HG03196 (cell line): Measurements from ENCODE around the gene CASP2.

Source experiments
- ATAC-seq: cut with Tn5 transposase; IDR thresholded peaks from one replicate; pipeline ENCODE4 v1.9.1; 2021; ENCODE audit not compliant: unreplicated experiment

CASP2 gene

DNA sequence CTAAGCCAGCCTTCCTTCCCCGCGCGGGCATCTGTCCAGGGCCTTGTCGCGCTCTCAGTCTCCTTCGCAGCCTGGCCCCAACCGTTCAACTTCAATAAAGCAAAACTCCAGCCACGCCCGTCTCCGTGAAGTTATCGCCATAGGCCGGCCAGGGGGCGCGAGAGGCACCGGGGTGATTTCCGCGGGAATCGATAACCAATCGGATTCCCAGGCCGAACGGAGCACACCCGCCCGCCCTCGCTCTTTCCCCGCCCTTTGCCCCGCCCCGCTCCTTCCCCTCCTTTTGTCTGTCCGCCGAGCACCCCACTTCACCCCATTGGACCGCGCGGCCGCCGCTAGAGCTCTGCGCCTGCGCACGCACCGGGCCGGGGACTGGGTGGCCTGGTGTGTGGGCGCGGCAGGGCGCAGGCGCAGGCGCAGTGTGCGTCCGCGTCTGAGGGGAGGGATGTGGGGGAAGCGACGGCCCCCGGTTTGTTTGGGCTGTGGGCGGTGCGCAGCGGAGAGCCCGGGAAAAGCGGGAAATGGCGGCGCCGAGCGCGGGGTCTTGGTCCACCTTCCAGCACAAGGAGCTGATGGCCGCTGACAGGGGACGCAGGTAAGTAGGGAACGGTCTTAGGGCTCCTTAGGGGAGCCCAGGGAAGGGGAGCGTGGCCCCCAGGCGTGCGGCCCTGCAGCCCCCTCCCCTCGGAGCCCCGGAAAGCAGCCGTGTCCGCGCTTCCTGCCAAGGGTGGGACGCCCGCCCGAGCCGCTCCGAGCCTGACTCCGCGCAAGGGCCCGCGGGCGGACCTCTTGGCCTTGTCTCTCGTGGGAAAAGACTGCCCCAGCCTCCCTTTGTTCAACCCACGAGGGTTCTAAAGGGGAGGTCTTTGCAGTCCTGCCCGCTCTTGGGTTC is at the start of gene CASP2:
CASP2 (plus strand) TSS at position 417 of the 892 bp plus-strand sequence; CDS start at position 522, 105 bp downstream.
- peak; percentile 91 for ATAC-seq

DNA sequence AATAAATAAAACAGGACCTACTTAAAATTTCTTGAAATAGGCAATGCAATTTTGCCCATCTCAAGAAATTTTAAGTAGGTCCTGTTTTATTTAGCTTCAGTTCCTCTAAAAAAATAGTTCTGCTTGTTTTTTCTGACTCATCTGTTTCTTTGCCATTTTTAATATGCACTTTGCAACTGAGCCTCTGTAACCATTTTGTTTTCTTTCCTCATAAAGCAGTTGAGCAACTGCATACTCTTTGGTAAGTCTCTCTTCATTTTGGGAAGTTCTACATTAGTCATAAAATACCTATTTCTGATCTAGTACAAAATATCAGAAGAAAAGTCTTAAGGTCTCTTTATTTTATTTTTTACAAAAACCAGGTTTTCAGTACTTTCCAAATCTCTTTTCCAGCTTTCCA is 48.3 kb upstream of the CASP2 start:
- ATAC-seq, result no peak

DNA sequence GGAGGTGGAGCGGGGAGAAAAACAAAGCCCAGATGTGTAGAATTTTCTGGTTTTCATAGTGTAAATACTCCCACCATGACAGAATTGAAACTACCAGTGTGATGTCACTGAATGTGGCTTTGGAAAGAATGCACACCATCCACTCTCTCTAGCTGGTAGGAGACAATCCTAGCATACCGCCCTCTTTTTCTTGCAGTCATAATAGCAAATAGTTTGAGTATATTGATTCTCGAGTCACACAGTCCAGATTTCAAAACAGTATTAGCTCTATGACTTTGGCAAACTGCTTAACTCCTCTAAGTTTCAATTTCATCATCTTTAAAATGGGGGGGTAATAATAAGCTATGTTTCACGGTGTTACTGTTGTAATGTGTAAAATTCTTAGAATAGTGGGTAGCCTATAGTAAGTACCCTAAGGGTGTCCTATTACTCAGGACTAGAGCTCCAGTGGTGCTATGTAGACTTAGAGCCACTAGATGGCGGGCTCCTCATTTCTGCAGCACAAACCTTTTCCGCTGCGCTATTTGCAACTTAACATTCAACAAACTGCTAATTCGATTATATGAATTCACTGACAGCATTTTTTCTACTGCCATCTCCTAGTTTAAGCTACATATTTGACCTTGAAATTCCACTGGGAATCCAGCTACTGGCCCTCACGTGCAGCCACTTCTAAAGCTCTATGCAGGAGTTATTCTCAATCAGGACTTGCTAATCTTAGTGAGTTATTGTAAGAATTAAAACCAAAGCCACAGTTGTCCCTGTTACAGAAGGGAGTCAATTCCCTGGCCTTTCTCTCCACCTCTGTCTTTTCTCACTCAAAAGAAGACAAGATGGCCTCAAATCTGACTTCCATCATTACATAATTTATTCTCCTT is 47.6 kb upstream of the CASP2 start:
- peak; percentile 81 for ATAC-seq

DNA sequence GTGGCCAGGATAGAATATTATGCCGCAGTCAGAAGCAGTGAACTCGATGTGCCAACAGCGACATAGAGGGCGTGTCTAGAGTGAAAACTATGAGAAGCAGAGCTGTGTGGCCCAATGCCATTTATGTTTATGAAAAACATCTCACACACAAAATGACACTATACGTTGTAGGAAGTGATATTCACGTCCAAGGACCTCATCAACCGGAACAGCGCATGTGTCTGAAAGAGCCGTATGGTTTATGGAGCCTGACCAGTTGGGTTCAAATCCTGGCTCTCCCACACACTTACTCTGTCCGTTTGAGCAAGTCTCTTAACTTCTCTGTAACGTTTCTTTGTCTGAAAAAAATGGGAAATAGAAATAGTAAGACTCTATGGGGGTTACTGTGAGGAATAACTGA is 45.8 kb upstream of the CASP2 start:
- ATAC-seq, result no peak

DNA sequence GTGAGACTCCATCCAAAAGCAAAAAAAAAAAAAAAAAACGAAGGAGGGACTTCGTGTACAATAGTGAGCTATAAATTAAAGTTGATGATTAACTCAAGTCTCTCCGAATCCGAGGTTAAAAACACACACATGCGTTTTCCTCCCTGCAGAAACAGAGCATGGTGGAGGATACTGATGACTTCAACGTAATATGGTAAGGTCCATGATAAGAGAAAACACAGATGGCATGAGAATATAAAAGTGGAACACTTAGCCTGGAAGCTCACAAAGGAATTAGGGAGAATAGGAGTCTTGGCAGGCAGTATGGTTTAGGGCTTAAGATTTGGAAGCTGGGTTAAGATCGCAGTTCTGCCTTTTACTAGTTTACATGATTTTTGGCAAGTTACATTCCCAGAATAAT is 45.0 kb upstream of the CASP2 start:
- no peak for ATAC-seq

GRCh38 chr7:143243614-143244013 is 44.5 kb upstream of the CASP2 start:
- no peak for ATAC-seq

DNA sequence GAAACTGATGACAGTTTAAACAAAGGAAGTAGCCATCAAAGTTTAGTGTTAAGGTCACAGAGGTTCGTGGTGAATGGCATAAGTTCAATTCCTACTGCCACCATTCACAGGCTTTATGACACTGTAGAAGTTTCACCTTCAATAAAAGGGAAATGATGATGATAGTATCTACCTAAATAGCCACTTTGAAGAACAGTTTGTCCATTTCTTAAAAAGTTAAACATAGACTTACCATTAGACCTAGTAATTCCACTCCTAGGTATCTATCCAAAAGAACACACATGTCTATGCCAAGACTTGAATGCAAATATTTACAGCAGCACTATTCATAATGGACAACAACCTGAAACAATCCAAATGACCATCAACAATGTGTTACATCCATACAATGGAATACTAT is 43.8 kb upstream of the CASP2 start:
- ATAC-seq, result no peak

GRCh38 chr7:143245123-143245522 is 43.0 kb upstream of the CASP2 start:
- ATAC-seq, result no peak

DNA sequence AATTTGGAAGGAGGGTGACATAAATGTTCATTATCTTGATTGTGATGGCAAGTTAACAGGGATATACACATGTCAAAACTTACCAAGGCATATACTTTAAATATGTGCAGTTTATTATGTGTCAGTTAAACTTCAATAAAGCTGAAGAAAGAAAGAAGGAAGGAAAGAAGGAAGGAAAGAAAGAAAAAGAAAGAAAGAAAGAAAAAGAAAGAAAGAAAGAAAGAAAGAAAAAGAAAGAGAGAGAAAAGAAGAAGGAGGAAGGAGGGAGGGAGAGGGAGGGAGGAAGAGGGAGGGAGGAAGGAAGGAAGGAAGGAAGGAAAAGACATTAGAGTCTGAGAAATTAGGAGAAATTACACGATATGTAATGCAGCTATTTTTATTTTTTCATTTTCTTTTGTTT is 40.8 kb upstream of the CASP2 start:
- no peak for ATAC-seq

DNA sequence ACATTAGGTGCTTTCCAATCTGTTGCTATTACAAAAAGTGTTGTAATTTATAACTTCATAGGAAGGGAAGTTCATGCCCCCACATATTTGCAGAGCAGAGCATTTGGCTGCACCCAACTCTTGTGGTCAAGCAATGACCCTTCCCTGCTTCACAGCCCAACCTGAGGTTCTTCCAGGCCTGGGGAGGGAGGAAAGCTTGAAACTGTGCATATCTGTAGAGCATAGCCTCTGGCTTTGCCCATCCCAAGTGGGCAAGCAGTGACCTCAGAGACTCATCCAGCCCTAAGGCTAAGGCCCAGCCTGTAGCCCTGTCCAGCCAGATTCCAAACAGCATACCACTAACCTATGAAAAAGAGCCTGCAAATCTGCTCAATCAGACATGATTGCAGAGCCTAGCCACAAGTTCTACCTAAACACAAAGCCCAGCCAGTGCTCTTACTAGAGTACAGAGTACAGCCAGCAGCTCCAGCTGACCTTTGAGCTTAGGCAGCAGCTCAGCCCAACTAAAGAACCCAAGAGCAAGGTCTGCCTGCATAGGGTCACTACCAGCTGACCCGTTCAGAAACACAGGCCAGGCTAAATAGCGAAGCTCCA is 39.3 kb upstream of the CASP2 start:
- no peak for ATAC-seq

DNA sequence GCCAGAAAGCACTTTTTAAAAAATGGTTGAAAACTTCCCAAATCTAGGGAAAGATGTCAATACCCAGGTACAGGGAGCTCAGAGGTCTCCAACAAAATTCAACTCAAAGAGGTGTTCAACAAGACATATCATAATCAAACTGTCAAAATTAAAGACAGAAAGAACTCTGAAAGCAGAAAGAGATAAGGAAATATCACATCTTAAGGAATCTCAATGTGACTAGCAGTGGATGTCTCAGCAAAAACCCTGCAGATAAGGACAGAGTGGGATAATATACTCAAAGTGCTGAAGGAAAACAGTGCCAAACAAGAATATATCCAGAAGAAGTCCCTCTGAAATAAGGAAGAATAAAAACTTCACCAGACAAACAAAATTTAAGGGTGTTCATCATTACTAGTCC is 38.0 kb upstream of the CASP2 start:
- ATAC-seq, result no peak

DNA sequence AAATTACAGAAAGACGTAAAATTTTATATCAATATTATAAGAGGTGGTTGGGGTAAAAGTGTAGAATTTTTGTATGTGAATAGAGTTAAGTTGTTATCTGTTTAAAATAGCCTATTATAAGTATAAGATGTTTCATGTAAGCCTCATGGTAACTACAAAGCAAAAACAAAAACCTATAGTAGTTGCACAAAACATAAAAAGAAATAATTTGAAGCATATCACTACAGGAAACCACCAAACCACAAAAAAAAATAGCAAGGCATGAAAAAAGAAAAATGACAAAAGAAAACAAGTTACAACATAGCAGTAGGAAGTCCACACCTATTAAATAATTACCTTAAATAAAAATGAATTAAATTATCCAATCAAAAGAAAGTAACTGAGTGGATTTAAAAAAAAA is 37.3 kb upstream of the CASP2 start:
- ATAC-seq, result no peak

DNA sequence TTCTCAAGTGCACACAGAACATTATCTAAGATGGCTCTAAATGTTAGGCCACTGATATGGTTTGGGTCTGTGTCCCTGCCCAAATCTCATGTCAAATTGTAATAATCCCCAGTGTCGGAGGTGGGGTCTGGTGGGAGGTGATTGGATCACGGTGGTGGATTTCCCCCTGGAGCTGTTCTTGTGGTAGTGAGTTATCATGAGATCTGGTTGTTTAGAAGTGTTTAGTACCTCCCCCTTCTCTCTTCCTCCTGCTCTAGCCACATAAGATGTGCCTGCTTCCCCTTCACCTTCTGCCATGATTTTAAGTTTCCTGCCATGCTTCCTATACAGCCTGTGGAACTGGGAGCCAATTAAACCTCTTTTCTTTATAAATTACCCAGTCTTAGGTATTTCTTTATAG is 36.1 kb upstream of the CASP2 start:
- no peak for ATAC-seq

DNA sequence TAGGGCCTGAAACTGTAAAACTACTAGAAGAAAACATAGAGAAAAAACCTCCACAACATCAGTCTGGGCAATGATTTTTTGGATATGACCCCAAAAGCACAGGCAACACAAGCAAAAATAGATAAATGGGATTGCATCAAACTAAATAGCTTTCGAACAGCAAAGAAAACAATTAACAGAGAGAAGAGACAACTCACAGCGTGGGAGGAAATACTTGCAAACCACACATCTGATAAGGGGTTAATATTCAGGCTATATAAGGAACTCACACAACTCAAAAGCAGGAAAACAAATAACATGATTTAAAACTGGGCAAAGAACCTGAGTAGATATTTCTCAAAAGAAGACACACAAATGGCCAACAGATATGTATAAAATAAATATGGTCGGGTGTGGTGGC is 32.6 kb upstream of the CASP2 start:
- ATAC-seq, result no peak

DNA sequence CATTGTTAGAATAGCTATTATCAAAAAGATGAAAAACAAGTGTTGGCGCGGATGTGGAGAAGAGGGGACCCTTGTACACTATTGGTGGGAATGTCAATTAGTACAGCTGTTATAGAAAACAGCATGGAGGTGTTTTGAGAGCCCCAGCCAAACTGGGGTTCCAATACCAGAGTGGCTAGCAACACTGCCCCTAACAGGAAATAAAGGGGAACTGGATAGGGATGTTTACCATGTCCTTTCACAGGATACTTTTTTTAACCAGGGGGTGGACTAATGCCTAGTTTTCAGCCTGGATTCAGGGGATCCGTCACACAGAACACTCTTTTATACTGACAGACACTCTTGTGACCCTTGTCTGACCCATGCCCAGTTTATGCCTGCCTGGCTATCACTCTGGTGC is 31.8 kb upstream of the CASP2 start:
- ATAC-seq, result no peak

DNA sequence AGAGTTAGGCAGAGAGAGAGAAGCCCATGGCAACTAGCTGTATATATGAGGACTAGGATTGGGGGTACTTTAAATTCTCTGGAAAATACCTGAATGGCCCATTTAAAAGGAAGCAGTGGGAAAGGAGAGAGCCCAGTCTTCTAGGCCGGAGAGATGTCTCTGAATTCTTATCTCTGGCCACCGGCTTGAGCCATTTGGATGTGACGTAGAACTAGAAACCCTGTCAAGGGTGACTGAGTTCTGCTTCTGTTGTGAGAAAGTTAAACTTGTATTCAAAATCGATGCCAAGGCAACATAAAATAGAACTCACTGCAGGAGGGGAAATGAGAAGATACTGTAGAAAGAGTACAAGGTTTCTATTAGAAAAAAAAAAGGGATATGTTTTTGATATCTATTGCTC is 31.2 kb upstream of the CASP2 start:
- peak; percentile 70 for ATAC-seq

DNA sequence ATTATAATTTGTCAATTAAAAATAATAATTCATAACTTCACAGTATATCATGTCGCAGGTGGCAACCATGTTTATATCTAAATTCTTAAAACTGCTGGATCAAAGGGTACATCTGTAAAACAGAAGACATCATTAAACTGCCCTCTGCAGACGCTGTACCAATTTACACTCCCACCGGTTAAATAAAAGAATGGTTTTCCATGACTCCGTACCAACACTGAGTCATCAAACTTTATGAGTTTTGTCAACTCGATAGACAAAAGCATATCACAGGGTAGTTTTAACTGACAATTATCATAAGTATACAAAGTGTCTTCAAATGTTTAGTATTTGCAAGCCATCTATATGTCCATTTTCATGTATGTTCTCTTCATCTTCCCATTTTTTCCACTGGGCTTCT is 30.6 kb upstream of the CASP2 start:
- ATAC-seq, result no peak

- ATAC-seq, result no peak
These were observed 29.3 kb upstream of the CASP2 start for GRCh38 chr7:143258831-143259230.

DNA sequence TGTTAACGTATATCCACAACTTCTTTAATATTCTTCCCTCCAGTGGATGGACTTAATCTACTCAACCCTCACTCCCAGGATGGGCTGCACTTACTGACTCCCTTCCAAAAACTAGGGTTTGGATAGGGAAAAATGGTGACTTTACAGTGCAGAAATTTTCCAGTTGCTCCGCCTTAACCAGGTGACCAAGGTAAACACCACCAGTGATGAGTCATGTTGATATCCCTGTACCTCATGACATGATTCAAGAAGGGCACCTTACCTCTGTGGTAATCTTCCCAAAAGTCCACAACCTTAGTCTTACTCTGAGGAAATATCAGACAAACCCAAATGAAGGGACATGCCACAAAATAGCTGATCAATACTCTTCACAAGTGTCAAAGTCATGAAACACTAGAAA is 28.4 kb upstream of the CASP2 start:
- ATAC-seq, result no peak

DNA sequence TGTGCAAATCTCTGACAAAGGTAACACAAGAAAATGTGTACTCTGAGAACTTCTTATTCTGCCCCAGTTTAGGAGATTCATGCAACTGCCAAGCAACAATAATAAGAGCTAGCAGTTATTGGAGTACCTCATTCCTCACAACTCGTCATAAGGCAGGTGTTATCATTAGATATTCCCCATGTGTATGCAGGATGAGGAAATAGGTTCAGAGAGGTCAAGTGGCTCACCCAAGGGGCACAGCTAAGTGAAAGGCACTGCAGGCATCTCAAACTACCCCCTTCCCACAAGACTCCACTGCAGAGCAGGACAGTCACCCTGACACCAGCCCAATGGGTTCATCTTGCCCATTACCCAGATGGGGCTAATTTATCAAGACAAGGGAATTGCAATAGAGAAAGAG is 26.2 kb upstream of the CASP2 start:
- ATAC-seq, result no peak

DNA sequence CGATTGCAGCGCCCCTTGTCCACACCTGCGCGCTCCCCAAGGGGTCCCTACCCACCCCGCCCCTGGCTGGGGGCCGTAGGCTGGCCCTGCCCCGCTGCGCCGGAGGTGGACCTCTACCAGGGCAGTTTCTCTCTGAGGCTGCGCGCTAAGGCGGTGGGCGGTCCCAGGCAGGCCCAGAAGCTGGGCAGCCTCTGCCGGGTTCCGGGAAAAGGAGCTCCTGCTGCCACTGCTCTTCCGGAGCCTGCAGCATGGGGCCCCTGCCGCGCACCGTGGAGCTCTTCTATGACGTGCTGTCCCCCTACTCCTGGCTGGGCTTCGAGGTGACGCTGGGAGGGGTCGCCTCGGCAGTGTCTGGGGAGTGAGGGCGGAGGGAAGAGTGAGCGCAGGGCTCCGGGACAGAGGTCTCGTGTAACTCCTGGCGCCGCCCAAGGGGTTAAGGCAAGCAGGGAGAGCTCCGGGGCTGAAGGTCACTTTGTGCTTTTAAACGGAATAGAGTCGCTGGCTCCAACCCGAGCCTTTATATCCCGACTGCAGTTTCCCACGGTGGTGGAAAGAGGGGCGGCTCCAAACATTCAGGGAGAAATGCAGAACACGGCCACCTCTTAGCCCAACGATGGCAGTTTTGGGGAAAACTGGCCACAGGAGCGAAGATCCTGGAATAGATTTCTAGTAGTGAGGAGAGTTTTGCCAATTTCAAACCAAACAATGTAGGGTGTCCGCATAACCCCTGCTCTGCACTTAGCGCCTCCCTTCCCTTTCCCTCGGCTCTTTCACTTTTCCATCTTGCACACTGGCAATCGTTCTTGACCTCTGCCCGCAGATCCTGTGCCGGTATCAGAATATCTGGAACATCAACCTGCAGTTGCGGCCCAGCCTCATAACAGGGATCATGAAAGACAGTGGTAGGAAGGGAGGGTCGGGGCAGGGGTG is 24.6 kb upstream of the CASP2 start, which contains the start of gene GSTK1:
GSTK1 (plus strand) TSS at position 176 of the 930 bp plus-strand sequence; CDS start at position 249, 73 bp downstream.
- peak; percentile 98 for ATAC-seq
